ENCODE measurements around the gene L3MBTL2.

GRCh38 chr22:41178425-41178975, 26.6 kb upstream of the L3MBTL2 start:
- TF ChIP-seq CTCF (IDR thresholded peaks at IDR 0.05; ENCODE audit: poor library complexity) (no peak), EZH2 (IDR thresholded peaks at IDR 0.05; ENCODE audit: borderline replicate concordance) (no peak)
